NCI-H2029 (cell line): ENCODE measurements around the gene MINK1.

Experiments used
- DNase-seq: peaks from one replicate; lab custom pipeline; 2025; lab: John Stamatoyannopoulos, UW

Gene MINK1

DNA sequence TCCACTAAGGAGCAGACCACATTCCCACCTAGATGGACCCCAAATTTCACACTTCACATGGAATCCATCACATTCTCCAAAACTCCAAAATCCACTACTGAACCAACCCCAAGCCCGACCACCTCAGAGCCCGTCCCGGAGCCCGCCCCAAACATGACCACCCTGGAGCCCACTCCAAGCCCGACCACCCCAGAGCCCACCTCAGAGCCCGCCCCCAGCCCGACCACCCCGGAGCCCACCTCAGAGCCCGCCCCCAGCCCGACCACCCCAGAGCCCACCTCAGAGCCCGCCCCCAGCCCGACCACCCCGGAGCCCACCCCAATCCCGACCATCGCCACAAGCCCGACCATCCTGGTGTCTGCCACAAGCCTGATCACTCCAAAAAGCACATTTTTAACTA lies 100.5 kb downstream of the MINK1 start:
- DNase-seq = no peak

DNA sequence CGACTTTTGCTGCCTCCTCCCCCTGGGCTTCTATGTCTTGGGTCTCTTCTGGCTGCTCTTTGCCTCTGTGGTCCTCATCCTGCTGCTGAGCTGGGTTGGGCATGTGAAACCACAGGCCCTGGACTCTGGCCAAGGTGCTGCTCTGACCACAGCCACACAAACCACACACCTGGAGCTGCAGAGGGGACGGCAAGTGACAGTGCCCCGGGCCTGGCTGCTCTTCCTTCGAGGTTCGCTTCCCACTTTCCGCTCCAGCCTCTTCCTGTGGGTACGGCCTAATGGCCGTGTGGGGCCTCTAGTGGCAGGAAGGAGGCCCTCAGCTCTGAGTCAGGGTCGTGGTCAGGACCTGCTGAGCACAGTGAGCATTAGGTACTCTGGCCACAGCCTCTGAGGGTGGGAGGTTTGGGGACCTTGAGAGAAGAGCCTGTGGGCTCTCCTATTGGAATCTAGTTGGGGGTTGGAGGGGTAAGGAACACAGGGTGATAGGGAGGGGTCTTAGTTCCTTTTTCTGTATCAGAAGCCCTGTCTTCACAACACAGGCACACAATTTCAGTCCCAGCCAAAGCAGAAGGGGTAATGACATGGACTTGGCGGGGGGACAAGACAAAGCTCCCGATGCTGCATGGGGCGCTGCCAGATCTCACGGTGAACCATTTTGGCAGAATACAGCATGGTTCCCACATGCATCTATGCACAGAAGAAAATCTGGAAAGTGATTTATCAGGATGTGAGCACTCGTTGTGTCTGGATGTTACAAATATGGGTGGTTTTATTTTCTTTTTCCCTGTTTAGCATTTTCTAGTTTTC lies 101.2 kb downstream of the MINK1 start:
- DNase-seq = peak; percentile 14

DNA sequence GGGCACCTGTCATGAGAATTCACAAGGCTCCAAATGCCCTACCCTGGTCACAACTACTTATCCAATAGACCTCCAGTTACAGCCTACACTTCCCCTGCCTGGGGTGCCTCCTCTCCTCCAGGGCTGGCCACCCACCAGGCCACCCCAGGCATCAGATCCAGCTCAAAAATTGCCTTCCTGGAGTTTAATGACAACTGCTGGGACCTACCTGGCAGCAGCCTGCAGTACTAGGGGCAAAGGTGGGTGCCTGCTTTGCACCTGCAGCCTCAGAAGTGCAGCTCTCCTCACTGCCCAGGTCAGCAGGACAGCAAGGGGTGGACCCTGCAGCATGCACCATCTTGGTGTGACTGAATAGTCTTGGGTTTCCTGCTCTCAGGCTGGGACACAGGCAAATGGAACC lies 102.5 kb downstream of the MINK1 start:
- no peak for DNase-seq

DNA sequence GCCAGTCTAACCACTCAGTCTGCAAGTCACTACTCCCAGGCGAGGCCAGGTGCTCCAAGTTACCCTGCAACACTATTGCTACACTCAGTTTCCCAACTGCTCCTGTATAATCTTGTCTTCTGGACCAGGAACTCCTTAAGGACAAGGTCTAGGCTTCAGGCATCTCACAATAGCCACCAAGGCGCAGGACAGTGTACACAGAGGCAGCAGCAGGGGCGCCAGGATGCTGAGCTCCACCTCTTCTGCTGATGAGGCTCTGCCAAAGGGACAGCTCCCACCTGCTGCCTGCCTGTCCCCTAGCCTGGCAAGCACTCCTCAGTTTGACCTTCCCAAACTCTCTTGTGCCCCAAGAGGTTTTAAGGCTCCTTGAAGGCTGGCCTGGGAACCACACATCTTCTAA lies 103.3 kb downstream of the MINK1 start:
- DNase-seq = no peak

DNA sequence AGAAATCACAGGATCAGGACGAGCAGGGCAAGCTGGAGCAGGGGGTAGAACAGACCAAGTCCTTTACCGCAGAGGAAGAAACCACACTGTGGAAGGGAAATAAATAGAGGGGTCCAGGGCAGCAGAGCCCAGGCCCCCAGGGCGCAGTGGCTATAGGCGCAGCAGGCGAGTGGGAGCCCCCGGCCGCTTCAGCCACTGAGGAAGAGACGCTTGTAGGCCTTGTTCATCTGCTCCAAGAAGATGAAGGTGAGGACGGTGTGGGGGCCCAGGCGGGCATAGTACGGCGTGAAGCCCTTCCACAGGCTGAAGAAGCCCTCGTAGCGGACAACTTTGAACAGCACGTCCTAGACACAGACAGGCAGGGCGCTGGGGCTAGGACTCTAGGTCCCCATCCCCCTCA lies 104.4 kb downstream of the MINK1 start:
- no peak for DNase-seq

DNA sequence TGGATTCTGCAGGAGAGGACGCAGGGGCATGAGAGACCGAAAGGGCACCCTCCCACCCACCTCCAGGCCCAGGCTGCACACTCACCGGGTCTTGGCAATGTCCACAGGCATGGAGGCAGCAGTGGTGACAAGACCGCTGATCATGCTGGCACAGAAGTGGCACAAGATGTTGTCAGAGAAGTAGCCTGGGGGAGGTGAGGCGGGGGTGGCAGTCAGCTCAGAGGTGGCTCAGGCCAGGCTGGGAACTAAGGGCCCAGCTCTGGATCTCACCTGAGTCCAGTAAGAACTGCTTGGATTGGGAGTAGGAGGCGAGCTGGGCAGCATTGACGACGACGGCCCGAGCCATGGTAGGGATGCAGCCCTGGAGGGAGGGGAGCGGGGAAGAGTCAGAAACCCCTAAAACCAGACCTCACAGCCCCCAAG lies 104.9 kb downstream of the MINK1 start:
- no peak for DNase-seq

DNA sequence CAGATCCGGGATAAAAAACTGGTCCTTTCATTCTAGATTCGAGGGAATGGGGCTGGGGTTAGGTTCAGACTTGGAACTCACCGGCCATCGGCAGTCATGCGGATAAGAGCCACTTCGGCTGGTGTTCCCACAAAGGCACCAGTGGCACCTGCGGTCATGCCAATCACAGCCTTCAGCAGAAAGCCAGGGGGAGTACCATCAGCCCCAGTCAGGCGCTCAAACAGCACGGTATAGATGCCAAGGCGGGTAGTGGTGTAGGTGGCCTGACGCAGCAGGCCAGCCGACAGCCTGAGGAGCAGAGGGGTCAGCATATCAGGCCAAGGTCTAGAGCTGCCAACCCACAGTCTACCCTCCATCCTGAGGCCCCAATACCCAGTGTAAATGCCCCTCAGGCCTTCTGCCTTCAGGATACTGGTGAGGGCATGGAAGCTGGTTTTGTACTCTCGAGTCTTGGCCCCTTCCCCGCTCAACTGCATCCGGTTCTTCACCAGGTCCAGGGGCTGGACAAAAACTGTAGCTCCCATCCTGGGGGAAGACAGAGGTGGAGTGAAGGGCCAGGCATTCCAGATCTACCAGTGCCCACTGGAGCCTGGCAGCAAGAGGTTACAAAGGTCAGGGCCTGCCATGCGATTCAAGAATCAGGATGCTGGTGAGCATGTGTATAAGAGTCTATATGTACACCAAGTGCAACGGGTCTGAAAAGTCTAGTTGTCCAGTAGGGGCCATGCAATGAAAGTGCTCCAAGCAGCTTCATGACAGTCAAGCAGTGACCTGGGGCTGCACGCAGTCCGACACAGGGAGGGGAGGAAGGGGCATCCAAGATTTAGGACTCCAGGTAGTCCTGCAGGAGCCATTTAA lies 105.8 kb downstream of the MINK1 start:
- DNase-seq = no peak

DNA sequence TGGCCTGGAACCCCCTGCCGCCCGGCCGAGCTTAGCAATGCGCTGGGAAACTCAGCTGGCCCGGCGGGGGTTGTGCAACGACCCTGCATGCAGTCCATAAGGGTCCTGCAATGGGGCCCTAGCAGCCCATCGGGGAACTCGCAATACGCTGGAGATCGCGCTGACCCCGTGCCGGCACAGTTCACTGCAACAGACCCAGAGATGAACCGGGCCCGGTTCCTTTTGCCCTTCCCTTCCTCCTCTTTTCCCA lies 106.3 kb downstream of the MINK1 start:
- no peak for DNase-seq

DNA sequence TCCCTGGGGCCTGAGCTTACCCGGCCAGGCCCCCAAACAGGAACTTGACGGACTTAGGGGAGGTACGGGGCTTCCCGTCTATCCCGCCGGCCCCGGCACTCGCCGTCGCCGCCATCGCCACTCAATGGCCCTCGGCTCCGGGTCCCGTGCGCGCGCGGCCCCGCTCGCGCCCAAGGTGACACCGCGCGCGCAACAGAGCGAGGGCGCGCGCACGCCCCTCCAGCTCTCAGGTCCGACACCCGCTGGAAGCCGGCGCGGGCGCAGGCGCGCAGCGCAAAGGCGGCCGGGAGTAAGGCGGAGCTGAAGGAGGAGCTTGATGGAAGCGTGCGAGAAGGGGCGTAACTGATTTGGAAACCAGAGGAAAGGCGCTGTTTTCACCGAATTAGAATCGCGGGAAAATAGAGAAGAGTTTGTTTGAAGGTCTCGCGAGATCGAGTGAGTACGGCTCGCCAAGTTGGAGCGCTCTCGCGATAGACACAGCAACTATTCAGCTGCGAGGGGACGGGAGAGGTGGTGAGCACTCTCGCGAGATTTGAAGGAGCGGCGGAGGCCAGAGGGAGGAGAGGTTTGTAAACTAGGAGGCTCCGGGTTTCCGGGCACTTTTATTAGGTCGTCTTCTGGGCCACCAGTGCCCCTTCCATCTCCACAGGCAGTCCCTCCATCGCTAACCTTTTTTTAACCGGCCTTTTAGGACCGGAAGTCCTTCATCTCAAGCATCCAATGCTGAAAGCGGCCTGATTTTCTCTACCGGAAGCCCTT lies 106.8 kb downstream of the MINK1 start, which contains the start of the genes RNF167 and SLC25A11:
TSS of gene RNF167 (plus strand) at position 473 of the 759 bp plus-strand sequence. CDS start 642 bp downstream, outside the sequence.
TSS of gene SLC25A11 (minus strand) at position 251 of the 759 bp plus-strand sequence. CDS start at position 115, 136 bp downstream.
- peak; percentile 93 for DNase-seq

DNA sequence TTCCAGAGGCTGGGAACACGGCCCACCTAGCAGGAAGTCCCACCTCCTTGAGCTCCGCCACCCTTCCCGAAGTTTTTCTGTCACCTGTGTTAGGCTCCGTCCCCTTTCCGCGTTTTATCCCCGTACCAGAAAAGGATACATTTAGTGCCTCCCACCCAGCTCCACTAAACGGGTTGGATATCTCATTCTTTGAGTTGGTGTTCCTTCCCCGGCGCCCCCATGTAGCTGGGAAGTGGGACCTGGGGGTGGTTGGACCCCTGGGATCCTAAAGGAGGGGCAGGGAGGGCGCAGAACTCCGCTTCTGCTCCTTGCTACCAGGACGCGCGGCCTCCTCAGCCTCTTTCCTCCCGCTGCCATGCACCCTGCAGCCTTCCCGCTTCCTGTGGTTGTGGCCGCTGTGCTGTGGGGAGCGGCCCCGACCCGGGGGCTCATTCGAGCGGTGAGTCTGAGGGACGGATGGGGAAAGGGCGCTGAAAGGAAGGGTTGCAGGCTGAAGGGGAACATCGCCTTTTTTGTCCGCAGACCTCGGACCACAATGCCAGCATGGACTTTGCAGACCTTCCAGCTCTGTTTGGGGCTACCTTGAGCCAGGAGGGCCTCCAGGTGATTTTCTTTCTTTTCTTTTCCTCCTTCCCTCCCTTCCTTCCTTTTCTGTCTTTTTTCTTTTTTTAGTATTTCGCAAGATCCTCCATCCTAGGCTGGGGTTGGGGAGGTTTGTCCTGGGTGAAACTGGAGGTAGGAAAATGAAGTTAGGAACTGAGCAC lies 107.6 kb downstream of the MINK1 start:
- DNase-seq = no peak

DNA sequence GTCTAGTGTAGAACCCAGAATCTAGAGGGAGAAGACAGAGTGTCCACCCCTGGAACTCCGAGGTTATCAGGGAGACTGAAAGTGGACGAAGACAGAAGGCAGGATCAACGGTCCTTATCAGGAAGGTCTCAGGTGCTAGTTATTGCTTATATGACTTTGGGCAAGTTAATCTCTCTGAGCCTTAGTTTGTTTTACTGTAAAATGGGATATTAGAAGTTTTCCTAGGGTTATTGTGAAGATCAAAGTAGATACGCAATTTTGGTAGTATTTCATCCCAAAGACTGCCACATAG lies 108.1 kb downstream of the MINK1 start:
- no peak for DNase-seq

DNA sequence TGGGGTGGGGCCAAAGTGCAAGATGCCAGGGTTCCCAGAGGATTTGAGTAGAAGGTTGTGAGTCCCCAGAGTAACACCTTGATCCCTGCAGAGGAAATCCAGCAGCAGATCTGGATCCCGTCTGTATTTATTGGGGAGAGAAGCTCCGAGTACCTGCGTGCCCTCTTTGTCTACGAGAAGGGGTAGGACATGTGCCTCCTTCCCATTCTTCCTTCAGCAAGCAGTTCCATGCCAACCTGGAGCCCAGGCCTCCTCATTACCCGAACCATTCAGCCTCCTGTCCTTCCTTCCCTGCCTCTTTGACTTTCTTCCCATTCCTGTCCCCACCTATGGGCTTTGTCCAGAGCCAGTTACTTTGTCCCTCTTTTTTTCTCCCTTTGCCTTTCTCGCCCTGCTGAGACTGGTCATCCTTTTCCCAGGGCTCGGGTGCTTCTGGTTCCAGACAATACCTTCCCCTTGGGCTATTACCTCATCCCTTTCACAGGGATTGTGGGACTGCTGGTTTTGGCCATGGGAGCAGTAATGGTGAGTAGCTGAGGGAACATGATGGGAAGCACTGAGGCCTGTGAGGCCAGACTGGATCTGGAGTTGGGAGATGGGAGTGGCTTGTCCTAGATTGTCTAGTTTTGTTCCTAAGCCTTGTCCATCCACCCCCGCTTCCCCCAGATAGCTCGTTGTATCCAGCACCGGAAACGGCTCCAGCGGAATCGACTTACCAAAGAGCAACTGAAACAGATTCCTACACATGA lies 109.8 kb downstream of the MINK1 start:
- no peak for DNase-seq

DNA sequence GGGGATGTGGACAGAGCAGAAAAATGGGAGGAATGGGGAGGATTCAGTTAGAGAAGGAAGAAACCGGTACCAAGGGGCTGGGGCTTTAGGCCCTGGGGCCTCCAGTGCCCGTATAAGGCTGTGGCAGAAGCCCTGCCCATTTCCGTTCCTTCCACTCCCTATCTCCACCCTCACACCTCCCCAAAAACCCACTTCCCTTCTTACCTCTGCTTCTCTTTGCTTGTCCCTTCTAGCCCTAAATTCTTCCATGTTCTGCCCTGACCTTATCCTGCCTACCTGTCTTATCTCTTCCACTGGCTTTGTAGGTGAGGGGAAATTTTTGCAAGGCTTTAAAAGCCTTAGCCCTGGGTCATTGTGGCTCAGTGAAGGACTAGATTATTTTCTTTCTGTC lies 111.0 kb downstream of the MINK1 start:
- DNase-seq = no peak

DNA sequence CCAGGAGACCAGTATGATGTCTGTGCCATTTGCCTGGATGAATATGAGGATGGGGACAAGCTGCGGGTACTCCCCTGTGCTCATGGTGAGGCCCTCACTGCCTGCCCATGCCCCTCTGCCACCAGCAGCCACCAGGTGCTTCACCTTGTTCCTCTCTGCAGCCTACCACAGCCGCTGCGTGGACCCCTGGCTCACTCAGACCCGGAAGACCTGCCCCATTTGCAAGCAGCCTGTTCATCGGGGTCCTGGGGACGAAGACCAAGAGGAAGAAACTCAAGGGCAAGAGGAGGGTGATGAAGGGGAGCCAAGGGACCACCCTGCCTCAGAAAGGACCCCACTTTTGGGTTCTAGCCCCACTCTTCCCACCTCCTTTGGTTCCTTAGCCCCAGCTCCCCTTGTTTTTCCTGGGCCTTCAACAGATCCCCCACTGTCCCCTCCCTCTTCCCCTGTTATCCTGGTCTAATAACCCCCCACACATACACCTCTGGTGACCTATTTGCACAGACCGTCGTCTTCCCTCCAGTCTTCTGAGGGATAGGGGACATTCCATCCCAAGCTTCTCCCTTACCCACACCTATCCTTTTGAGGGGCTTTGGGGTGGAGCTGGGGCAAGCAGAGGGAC lies 111.5 kb downstream of the MINK1 start:
- DNase-seq = no peak

DNA sequence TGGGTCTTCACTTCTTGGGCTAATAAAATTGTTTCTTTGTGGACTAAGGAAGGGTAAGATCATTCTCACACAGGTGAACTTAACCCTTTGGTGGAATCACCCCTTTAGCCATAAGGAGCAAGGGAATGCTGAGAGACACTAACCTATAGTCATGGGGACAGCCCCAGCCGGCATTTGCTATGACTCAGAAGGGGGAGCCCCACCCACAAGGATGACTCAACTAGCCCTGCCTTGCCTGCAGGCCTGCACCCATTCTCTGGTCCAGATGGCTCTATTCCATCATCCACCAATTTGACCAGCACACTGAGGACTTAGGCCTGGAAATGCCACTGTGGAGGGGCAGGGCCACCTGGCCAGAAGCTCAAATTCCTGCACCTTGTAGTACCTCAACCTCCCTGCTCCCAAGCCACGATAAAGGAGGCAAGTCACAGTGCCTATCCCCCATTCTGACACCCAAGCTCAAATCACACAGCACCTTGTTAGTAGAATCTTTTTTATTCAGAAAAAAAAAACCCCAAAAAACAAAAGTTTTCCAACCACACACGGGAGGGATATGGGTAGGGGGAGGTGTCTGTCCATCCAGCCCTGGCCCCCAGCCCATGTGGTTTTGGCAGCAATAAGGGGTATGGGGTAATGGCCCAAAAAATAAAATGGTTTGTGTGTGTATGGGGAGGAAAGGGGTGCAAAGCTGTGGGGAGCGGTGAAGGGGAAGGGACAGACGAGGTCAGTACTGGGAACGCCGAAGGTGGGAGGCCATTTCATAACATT lies 112.2 kb downstream of the MINK1 start:
- no peak for DNase-seq

DNA sequence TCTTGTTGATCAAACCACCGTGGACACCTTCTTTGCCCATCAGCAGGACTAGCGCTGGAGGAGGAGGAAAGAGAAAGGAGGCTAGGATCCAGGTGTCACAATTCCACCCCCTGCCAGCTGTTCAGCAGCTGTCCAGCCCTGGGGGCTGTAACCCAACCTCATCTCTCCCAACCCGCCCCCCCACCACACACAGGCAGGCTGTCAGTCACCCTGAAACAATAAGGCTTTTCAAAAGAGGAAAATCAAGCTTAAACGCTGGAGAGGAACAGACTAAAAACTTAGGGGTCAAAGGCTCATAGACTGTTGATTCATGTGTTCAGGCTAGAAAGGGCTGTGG lies 112.8 kb downstream of the MINK1 start:
- DNase-seq = no peak

DNA sequence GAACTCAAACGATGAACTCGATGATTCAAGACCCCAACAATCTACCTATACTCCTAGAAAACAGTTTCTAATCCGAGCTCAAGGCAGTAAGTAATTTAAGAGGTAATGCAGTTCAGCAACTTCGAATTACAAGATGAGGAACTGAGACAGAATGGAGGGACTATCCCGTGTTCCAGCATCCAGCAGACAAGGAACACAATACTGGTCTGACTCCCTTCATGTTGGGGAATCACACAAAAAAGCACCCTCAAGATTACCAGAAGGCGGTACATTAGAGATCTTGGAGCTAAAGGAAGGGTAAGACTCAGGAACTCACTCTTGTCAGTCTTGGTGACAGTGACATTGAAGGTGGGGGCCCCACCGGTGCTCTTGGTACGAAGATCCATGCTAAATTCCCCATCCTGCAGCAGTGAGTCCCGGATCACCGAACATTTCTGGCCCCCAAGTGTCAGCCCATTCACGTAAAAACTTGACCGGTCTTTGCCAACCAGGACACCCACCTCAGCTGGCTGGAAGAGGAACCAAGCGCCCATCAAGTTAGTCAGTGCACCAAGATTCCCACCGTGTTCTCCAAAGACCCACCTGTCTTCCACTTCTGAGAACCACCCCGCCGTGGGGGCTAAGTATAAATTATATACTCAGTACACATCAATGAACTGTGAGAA lies 113.3 kb downstream of the MINK1 start:
- DNase-seq = no peak

DNA sequence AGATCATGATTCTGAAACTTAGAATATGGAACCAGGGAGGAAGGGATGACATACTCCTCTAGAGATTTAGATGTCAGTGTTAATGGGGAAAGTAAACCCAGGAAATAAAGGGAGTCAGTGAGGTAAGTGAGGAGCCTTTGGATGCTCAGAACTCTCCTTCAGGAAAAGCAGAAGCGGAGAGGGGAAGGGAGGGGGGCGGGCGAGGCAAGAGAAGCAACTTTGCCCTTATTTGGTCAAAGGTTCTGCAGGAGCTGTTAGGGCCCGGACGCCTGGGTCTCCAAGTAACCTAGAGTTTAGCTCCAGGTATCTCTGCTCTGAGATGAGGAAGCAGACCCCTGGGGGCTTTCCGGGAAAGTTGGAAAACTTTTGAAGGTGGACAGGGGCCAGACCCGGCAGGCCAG lies 113.9 kb downstream of the MINK1 start:
- DNase-seq = no peak
